PFSK-1 (cell line): ENCODE measurements around the gene AHR.

ENCODE experiments used
- REST ChIP-seq, 2 experiments: IDR thresholded peaks; 2 replicates each; pipeline versions ENCODE4 v1.6.1 to v1.8.0; 2011 to 2012; ENCODE audit warnings: low read depth in 2 of 2, low read length in 2 of 2, control low read depth in 1 of 2, inconsistent platforms in 1 of 2, mild to moderate bottlenecking in 1 of 2, moderate library complexity in 1 of 2; ENCODE audit not compliant: insufficient read depth in 1 of 2
- TAF1 ChIP-seq: IDR thresholded peaks from 2 replicates; pipeline ENCODE4 v1.6.1; 2012; ENCODE audit warnings: low read length, control low read depth, borderline replicate concordance; ENCODE audit not compliant: insufficient read depth

- TF ChIP-seq REST (IDR thresholded peaks at IDR 0.05; ENCODE audit: insufficient read depth in 1 of 2, low read depth in 2 of 2, low read length in 2 of 2) (no peak), TAF1 (no peak)
These were observed 48.9 kb downstream of the AHR start for GRCh38 chr7:17347401-17347800.
